Placental pericyte (primary cell): Measurements from ENCODE around the gene COMMD2. TPM values are rescaled to one million over a fixed set of nuclear protein-coding genes. Genes with fewer than 3 reads are reported as not detected.

ENCODE experiments used
- small RNA-seq: library from RNA; depleted of rRNA; stranded (forward); fragments of <200 nt; gene quantifications from one replicate; pipeline ENCODE3, GENCODE V24; 2012; ENCODE audit warnings: low replicate concordance
- total RNA-seq: library from RNA; depleted of rRNA; stranded (reverse); fragments of >200 nt; gene quantifications from 2 replicates; pipeline ENCODE4 v1.2.3, GENCODE V29; 2012

Gene COMMD2
- total RNA-seq, result 22.1 and 35.9 TPM in 2 replicates

DNA sequence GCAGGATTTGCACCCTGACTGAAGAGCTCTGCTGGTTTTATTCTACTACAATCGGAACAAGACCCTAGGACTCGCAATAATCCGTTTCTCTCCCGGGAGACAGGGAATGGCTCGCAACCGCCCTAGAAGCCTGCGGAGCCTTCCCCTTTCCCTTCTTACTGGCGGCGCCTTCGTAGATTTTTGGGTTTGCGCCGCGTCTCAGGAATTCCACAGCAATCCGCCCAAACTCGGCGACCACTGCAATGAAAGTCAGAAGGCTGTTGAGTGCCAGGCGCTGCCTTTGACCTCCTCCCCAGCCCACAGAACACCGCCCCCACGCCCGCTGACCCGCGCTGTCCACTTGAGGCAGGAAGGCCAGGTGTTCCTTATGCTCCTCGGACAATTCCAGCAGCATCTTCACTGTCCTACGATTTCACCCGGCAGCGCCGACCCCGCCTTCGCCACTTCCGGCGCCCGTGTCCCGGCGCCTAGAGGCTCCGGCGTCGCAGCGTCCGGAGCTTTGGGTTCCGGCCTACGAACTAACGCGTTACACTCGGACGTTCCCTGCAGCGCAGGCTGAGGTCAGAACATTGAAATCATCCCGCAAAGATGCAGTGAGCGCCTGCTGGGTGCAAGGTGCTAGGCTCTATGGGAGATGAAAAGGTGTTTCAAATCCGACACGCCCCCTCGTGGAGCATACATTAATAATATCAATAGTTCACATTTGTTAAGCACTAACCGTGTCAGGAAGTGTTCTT lies at the start of gene COMMD2:
Gene COMMD2 (minus strand): TSS at position 439 of the 737 bp plus-strand sequence. CDS start 45 bp downstream, at position 394.

GRCh38 chr3:149792452-149793270 lies 40.4 kb upstream of the COMMD2 start, which contains the start of gene ANKUB1:
Gene ANKUB1 (minus strand): TSS chr3:149792554. CDS start chr3:149792366, 188 bp downstream.

Small RNA genes lying within 50 kb of the gene (small RNA-seq; reads per million reads assigned to genes)
- not detected for gene RNU6-507P

Other genes starting within 250 kb of the COMMD2 start
- 41.1 and 133 TPM in 2 replicates for gene WWTR1, start 94.5 kb downstream of the COMMD2 start, total RNA-seq
- gene ANKUB1, start 40.1 kb upstream of the COMMD2 start, total RNA-seq, result not detected in 2 replicates
- 53.8 and 68.5 TPM in 2 replicates for gene RNF13, start 60.7 kb upstream of the COMMD2 start, total RNA-seq
- 97.8 and 167 TPM in 2 replicates for gene PFN2, start 218.4 kb upstream of the COMMD2 start, total RNA-seq